A549 (cell line): Measurements from ENCODE around the gene FHL2. TPM values are rescaled to one million over a fixed set of nuclear protein-coding genes. Genes with fewer than 3 reads are reported as not detected.

Experiments
- ATAC-seq, 2 experiments: fragments of 200-7000 bp in 1 of 2; fragments of >200 bp in 1 of 2; cut with Nextera tagmentation in 1 of 2; cut with Tn5 transposase in 1 of 2; 3 replicates each; pipeline versions ENCODE4 v1.8.0 to v1.9.1; 2018 to 2020; ENCODE audit warnings: mild to moderate bottlenecking in 1 of 2, moderate library complexity in 1 of 2
- CTCF ChIA-PET: fragments of 300-600 bp; sonication (Branson Sonifier 250); formaldehyde crosslinking; extraction: SDS; loops from one replicate; lab custom pipeline; 2021; ENCODE audit warnings: antibody characterized with exemption, inconsistent platforms; lab: Yijun Ruan, JAX
- POLR2A ChIA-PET: fragments of 350-600 bp; formaldehyde crosslinking; extraction: SDS; loops from one replicate; lab custom pipeline; 2021; ENCODE audit warnings: antibody characterized with exemption, inconsistent platforms; lab: Yijun Ruan, JAX
- DNase-seq, 2 experiments: peaks; one replicate each; pipeline versions ENCODE4 v3.0.0 to v3.0.0-alpha.2; 2011 to 2016; ENCODE audit warnings: low read depth in 1 of 2, low spot score in 1 of 2
- FAIRE-seq: peaks from 2 replicates; lab custom pipeline; 2011; peaks lifted over from hg19 to GRCh38; lab: Jason Lieb, UNC
- H3K27ac ChIP-seq, 2 experiments: fragments of >200 bp; sonication (Bioruptor Twin); formaldehyde crosslinking; 3 replicates each; pipeline ENCODE4 v1.5.1; 2016 to 2017
- H3K4me1 ChIP-seq: fragments of >200 bp; sonication (Bioruptor Twin); formaldehyde crosslinking; 3 replicates; pipeline ENCODE4 v1.6.1; 2016
- H3K4me2 ChIP-seq: fragments of >200 bp; sonication (Bioruptor Twin); formaldehyde crosslinking; 3 replicates; pipeline ENCODE4 v1.6.1; 2016
- H3K4me3 ChIP-seq: fragments of >200 bp; sonication (Bioruptor Twin); formaldehyde crosslinking; 3 replicates; pipeline ENCODE4 v1.5.1; 2016
- H3K9me3 ChIP-seq: fragments of >200 bp; sonication (Bioruptor Twin); formaldehyde crosslinking; 3 replicates; pipeline ENCODE4 v1.6.1; 2016
- BCL3 ChIP-seq: fragments of >200 bp; sonication (Bioruptor Twin); formaldehyde crosslinking; IDR thresholded peaks from 3 replicates; pipeline ENCODE4 v1.6.1; 2016
- CBX2 ChIP-seq: fragments of 200-600 bp; sonication (generic); IDR thresholded peaks from 2 replicates; pipeline ENCODE4 v1.6.1; 2016; ENCODE audit warnings: low read depth, mild to moderate bottlenecking, borderline replicate concordance
- CHD4 ChIP-seq: fragments of 200-600 bp; sonication (generic); IDR thresholded peaks from 2 replicates; pipeline ENCODE4 v1.6.1; 2016; ENCODE audit warnings: antibody characterized with exemption, mild to moderate bottlenecking, borderline replicate concordance
- CTCF ChIP-seq: fragments of >200 bp; sonication (Bioruptor Twin); formaldehyde crosslinking; IDR thresholded peaks from 3 replicates; pipeline ENCODE4 v1.5.1; 2016
- ELK1 ChIP-seq: fragments of 150-350 bp; IDR thresholded peaks from 2 replicates; pipeline ENCODE4 v1.6.1; 2014; ENCODE audit warnings: low read depth, mild to moderate bottlenecking, low read length
- ESRRA ChIP-seq: fragments of 150-350 bp; IDR thresholded peaks from 2 replicates; pipeline ENCODE4 v1.6.1; 2014; ENCODE audit warnings: mild to moderate bottlenecking, low read length, borderline replicate concordance
- FOSB ChIP-seq: fragments of 250-450 bp; sonication (Bioruptor Pico); IDR thresholded peaks from 2 replicates; pipeline ENCODE4 v1.5.0; 2020; ENCODE audit warnings: mild to moderate bottlenecking, moderate library complexity
- FOXS1 ChIP-seq: fragments of 250-450 bp; sonication (Bioruptor Pico); IDR thresholded peaks from 2 replicates; pipeline ENCODE4 v1.5.0; 2020; ENCODE audit warnings: mild to moderate bottlenecking, moderate library complexity
- HOXA7 ChIP-seq: fragments of 250-450 bp; sonication (Bioruptor Pico); IDR thresholded peaks from 2 replicates; pipeline ENCODE4 v1.5.0; 2020; ENCODE audit warnings: mild to moderate bottlenecking, moderate library complexity
- JUNB ChIP-seq: fragments of >200 bp; sonication (Bioruptor Twin); formaldehyde crosslinking; IDR thresholded peaks from 2 replicates; pipeline ENCODE4 v1.6.1; 2016
- KDM5A ChIP-seq: fragments of 200-600 bp; sonication (generic); IDR thresholded peaks from 2 replicates; pipeline ENCODE4 v1.6.1; 2016; ENCODE audit warnings: antibody characterized with exemption, mild to moderate bottlenecking
- NPAS2 ChIP-seq: fragments of 250-450 bp; sonication (Bioruptor Pico); IDR thresholded peaks from 2 replicates; pipeline ENCODE4 v1.8.0; 2022; ENCODE audit warnings: mild to moderate bottlenecking, moderate library complexity, borderline replicate concordance
- NR3C1 ChIP-seq: fragments of >200 bp; sonication (Bioruptor Twin); formaldehyde crosslinking; IDR thresholded peaks from 3 replicates; pipeline ENCODE4 v1.6.1; 2017
- POLR2AphosphoS2 ChIP-seq: conservative IDR thresholded peaks from 2 replicates; pipeline ENCODE4 v1.6.1; 2012; ENCODE audit warnings: low read length, improper control_type of control experiment, inconsistent platforms
- RARB ChIP-seq: fragments of 250-450 bp; sonication (Bioruptor Pico); IDR thresholded peaks from 2 replicates; pipeline ENCODE4 v1.8.0; 2021; ENCODE audit warnings: mild to moderate bottlenecking, moderate library complexity
- RFX5 ChIP-seq: fragments of 450-650 bp; IDR thresholded peaks from 2 replicates; pipeline ENCODE4 v1.7.1; 2014; ENCODE audit warnings: antibody characterized with exemption, mild to moderate bottlenecking, moderate library complexity
- SMC3 ChIP-seq: fragments of >200 bp; sonication (Bioruptor Twin); formaldehyde crosslinking; IDR thresholded peaks from 3 replicates; pipeline ENCODE4 v1.6.1; 2018; ENCODE audit warnings: inconsistent platforms
- SREBF2 ChIP-seq: fragments of 450-650 bp; IDR thresholded peaks from 2 replicates; pipeline ENCODE4 v1.6.1; 2014; ENCODE audit warnings: mild to moderate bottlenecking, moderate library complexity
- TP53 ChIP-seq: fragments of 250-450 bp; sonication (Bioruptor Pico); IDR thresholded peaks from 2 replicates; pipeline ENCODE4 v1.5.0; 2021; ENCODE audit warnings: mild to moderate bottlenecking, moderate library complexity
- ZC3H11A ChIP-seq: fragments of 450-650 bp; IDR thresholded peaks from 2 replicates; pipeline ENCODE4 v1.6.1; 2014; ENCODE audit warnings: antibody characterized with exemption, mild to moderate bottlenecking
- ZFP36 ChIP-seq: fragments of 450-650 bp; IDR thresholded peaks from 2 replicates; pipeline ENCODE4 v1.6.1; 2014; ENCODE audit warnings: borderline replicate concordance; ENCODE audit not compliant: partially characterized antibody
- ZNF302 ChIP-seq: fragments of 250-450 bp; sonication (Bioruptor Pico); IDR thresholded peaks from 2 replicates; pipeline ENCODE4 v1.9.0; 2021; ENCODE audit warnings: inconsistent platforms, mild to moderate bottlenecking, moderate library complexity
- ZSCAN20 ChIP-seq: fragments of 250-450 bp; sonication (Bioruptor Pico); IDR thresholded peaks from 2 replicates; pipeline ENCODE4 v1.8.0; 2022; ENCODE audit warnings: mild to moderate bottlenecking, moderate library complexity
- whole genome bisulfite sequencing: methylation state at CpG from one replicate; pipeline ENCODE4 v1.1.6; 2017; ENCODE audit errors: missing lambda C conversion rate; 5-methylcytosine and 5-hydroxymethylcytosine counted together
- polyA plus RNA-seq, 4 experiments: library from polyadenylated mRNA; depleted of rRNA in 3 of 4; stranded (reverse); fragments of >200 nt; fragmentation: RNase III in 1 of 4; extraction: RNeasy Plus Mini Kit Qiagen cat#74134 plus additional on column Dnase treatment in 1 of 4; gene quantifications; 2 replicates in 3 of 4; 3 replicates in 1 of 4; pipeline ENCODE4 v1.2.3, GENCODE V29; 2011 to 2017

Gene FHL2
- polyA plus RNA-seq, 2 of the 4 experiments (the other 2 are of a cell fraction): 57.9 to 85.9 TPM

- TF ChIP-seq CTCF (no peak), JUNB (peak; percentile 65)
- TF ChIP-seq, all 56 proteins: peak for 3
Measured at GRCh38 chr2:105396254-105397024, 2.4 kb downstream of the FHL2 start (continued).

- ChIA-PET POLR2A (interaction anchor here (1.2 kb wide), 1 partner anchor 22 kb away, joined by 3 read pairs; no protein-coding TSS in a partner anchor), CTCF (interaction anchor here (1.0 to 1.9 kb wide), 4 partner anchors 15 to 126 kb away, joined by 3 to 4 read pairs (median 4); no protein-coding TSS in a partner anchor)
- no peak for TF ChIP-seq ZSCAN20 (CRISPR knock-in tag)
- no peak for TF ChIP-seq CBX2
- no peak for TF ChIP-seq SREBF2
- TF ChIP-seq FOXS1: no peak
- no peak for TF ChIP-seq ZC3H11A
- no peak for TF ChIP-seq RFX5
- TF ChIP-seq ZNF302: no peak
- no peak for TF ChIP-seq ZFP36
- TF ChIP-seq NR3C1: no peak
- no peak for TF ChIP-seq FOSB (CRISPR knock-in tag)
- TF ChIP-seq TP53: no peak
- no peak for TF ChIP-seq ELK1
- no peak for TF ChIP-seq HOXA7 (CRISPR knock-in tag)
- TF ChIP-seq BCL3: no peak
- TF ChIP-seq KDM5A: no peak
- TF ChIP-seq RARB (CRISPR knock-in tag): no peak
- Histone ChIP-seq H3K4me3 (no peak overlapping the region), H3K4me2 (peak overlapping the region; percentile 96), H3K9me3 (0 out of 3 replicates have a peak, but pooled peaks cover 2% of the 10 kb centered on the region), H3K4me1 (peaks cover 45% of the 10 kb centered on the region), H3K27ac (peak overlapping the region; percentile 91 to 99; a peak in 5 of 6 replicates)
- FAIRE-seq: no peak
- no peak for ATAC-seq
- 93% methylated on average over 7 of the region's 7 CpGs for WGBS
- no peak for DNase-seq
Measured at GRCh38 chr2:105395691-105396090, 3.2 kb downstream of the FHL2 start.

- peaks cover 52% of the 10 kb centered on the region for H3K4me1 ChIP-seq
- H3K4me3 ChIP-seq: no peak overlapping the region
- FAIRE-seq (no peak), DNase-seq (no peak), ATAC-seq (no peak)
- H3K27ac ChIP-seq: peak overlapping the region in 1 of 2 experiments; percentile 99; a peak in 3 of 6 replicates
- H3K9me3 ChIP-seq: 0 out of 3 replicates have a peak, but pooled peaks cover 2% of the 10 kb centered on the region
- 88% methylated on average over 12 of the region's 12 CpGs for WGBS
- ChIA-PET POLR2A (interaction anchor here (1.2 kb wide), 1 partner anchor 23 kb away, joined by 3 read pairs; no protein-coding TSS in a partner anchor), CTCF (interaction anchor here (0.7 to 3.1 kb wide), 8 partner anchors 9 to 136 kb away, joined by 3 to 14 read pairs (median 5); no protein-coding TSS in a partner anchor)
- TF ChIP-seq ZC3H11A (no peak), CHD4 (no peak), ESRRA (no peak), SMC3 (no peak), NPAS2 (CRISPR knock-in tag) (no peak), POLR2AphosphoS2 (no peak), JUNB (no peak)
- TF ChIP-seq, all 56 proteins: peak for 0
- peak overlapping the region; percentile 96 for H3K4me2 ChIP-seq
Measured at GRCh38 chr2:105394951-105395611, 3.8 kb downstream of the FHL2 start.
